ENCODE results near the gene SPACA9. TPM values are rescaled to one million over a fixed set of nuclear protein-coding genes. Genes with fewer than 3 reads are reported as not detected.
A peak's percentile ranks its signal among the peaks of the same experiment; 100 is the strongest.

Gene SPACA9
- total and polyA plus RNA-seq, 11 donors, result 1.6 to 6.9 (median 4.6) TPM

DNA sequence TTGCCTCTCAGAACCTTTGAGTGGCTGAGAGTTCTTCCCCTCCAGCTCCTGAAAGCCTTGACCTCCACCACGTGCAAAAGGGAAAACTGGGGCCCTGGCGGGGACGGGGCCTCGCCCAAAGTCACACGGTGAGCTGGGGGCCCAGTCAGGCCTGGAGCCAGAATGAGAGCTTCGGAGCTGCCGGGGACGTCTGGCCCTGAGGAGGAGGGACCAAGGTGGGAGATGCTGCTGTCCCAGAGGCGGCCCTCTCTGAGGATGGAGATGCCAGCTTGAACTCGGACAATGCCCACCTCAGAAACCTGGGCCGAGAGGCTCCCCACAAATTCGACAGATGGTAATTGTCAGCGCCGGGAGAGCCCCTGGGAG, 1.3 kb upstream of the SPACA9 start:
- intact Hi-C loops (cut with DNase I), result loop anchor here in 1 of 10 donors (5.0 kb wide), 1 partner anchor 205 kb away; the partner anchor contains the start of gene GTF3C4

DNA sequence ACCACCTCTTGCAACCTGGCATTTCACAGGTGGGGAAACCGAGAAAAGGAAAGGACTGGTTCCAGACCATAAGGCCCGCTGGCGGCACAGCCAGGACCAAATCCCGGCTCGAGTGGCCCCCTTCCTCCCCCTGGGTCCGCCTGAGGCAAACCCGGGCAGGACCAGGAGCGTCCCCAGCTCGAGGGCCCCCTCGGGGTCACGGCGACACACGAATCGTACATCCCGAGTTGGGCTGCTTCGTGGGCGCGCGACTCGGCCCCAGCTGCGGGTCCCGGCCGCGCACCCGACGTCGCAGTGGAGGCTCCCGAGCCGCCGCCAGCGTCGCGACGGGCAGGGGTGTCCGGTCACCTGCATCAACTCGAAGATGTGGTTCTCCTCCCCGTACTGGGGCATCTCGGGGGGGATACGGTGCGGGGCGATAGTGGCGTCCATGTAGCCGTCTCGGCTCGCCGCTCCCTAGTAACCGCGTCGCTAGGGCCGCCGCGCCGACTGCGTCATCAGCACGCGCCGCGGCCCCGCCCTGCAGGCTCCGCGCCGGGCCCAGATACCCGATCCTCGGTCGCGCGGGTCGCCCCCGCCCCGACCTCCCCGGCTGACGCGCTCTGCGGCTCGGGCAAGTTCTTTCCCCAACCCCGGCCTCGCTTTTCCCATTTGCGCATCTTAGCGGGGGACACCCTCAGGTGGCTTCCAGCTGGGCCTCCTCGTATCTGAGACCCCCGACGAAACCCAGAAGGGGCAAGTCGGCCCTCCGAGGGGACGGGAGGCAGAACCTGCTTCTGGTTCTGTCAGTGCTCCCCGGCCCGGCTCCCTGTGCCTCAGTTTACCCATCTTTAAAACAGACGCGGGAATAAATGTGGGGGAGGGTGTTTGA, 639 bp upstream of the SPACA9 start, which contains the start of gene AK8:
Gene AK8 (minus strand): TSS at position 461 of the 871 bp plus-strand sequence. CDS start 29 bp downstream, at position 432.
- Histone ChIP-seq H3K36me3 (no peaks in the 10 kb centered on the region), H3K27ac (peak within 1 kb of the TSS; percentile 15 to 86 (median 80)), H3K4me1 (peaks cover 0 to 23% (median 5%) of the 10 kb centered on the region in 12 donors), H3K27me3 (no peaks in the 10 kb centered on the region), H3K9me3 (no peaks in the 10 kb centered on the region), H3K4me3 (peak within 1 kb of the TSS; percentile 75 to 100 (median 95))
- ATAC-seq (peak; percentile 71 to 93 (median 86)), DNase-seq (peak; percentile 67 to 88 (median 77))
- TF ChIP-seq POLR2A (IDR thresholded peaks at IDR 0.05), result no peak
- TF ChIP-seq, protein P1, sequence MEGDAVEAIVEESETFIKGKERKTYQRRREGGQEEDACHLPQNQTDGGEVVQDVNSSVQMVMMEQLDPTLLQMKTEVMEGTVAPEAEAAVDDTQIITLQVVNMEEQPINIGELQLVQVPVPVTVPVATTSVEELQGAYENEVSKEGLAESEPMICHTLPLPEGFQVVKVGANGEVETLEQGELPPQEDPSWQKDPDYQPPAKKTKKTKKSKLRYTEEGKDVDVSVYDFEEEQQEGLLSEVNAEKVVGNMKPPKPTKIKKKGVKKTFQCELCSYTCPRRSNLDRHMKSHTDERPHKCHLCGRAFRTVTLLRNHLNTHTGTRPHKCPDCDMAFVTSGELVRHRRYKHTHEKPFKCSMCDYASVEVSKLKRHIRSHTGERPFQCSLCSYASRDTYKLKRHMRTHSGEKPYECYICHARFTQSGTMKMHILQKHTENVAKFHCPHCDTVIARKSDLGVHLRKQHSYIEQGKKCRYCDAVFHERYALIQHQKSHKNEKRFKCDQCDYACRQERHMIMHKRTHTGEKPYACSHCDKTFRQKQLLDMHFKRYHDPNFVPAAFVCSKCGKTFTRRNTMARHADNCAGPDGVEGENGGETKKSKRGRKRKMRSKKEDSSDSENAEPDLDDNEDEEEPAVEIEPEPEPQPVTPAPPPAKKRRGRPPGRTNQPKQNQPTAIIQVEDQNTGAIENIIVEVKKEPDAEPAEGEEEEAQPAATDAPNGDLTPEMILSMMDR (IDR thresholded peaks at IDR 0.05), result no peak
- intact Hi-C loops (cut with DNase I), result loop anchor here in 1 of 10 donors (5.0 kb wide), 1 partner anchor 206 kb away; the partner anchor contains the start of gene GTF3C4
- 0 to 2% (median 1%) methylated on average over 44 to 89 of the region's 89 CpGs for WGBS, 4 donors

More for the DNA sequence above, 1.3 kb upstream of the SPACA9 start:
- ATAC-seq (no peak), DNase-seq (no peak)
- Histone ChIP-seq H3K27me3 (no peaks in the 10 kb centered on the region), H3K27ac (peak overlapping the region in 1 of 12 donors; percentile 82), H3K4me3 (peak overlapping the region; percentile 75 to 100 (median 95)), H3K9me3 (no peaks in the 10 kb centered on the region), H3K4me1 (peaks cover 0 to 23% (median 5%) of the 10 kb centered on the region in 12 donors), H3K36me3 (no peaks in the 10 kb centered on the region)
- WGBS, 4 donors, result 44 to 59% (median 46%) methylated on average over 5 to 14 of the region's 14 CpGs
- TF ChIP-seq, protein P1 (IDR thresholded peaks at IDR 0.05), result no peak
- TF ChIP-seq POLR2A (IDR thresholded peaks at IDR 0.05), result no peak

- 84 to 90% (median 86%) methylated on average over 6 of the region's 6 CpGs for WGBS, 4 donors
- no peak for ATAC-seq
- Histone ChIP-seq H3K9me3 (no peaks in the 10 kb centered on the region), H3K27me3 (no peaks in the 10 kb centered on the region), H3K4me1 (peaks cover 0 to 23% (median 5%) of the 10 kb centered on the region in 12 donors), H3K36me3 (peaks cover 0 to 8% (median 0%) of the 10 kb centered on the region in 9 donors), H3K27ac (peak overlapping the region in 8 of 12 donors; percentile 6 to 86 (median 81)), H3K4me3 (peak overlapping the region in 4 of 12 donors; percentile 75 to 100 (median 100))
- no peak for TF ChIP-seq POLR2A (IDR thresholded peaks at IDR 0.05)
- TF ChIP-seq, protein P1 (IDR thresholded peaks at IDR 0.05), result no peak
- no peak for DNase-seq
- intact Hi-C loops (cut with DNase I), result loop anchor here in 1 of 10 donors (5.0 kb wide), 1 partner anchor 207 kb away; the partner anchor contains the start of gene GTF3C4
Measured at GRCh38 chr9:132879457-132880323, 992 bp downstream of the SPACA9 start.
